Ovary (tissue), 9 donors: ENCODE results near the gene ZNF827. TPM values are rescaled to one million over a fixed set of nuclear protein-coding genes. Genes with fewer than 3 reads are reported as not detected.

Experiments
- DNase-seq, 5 donors: peaks; one replicate each; pipeline ENCODE4 v3.0.0-alpha.2; 2019 to 2020
- H3K27ac ChIP-seq, 2 donors: fragments of 200-600 bp; one replicate each; pipeline versions ENCODE4 v1.5.1 to v1.8.0; 2019 to 2022
- H3K27me3 ChIP-seq: fragments of 200-600 bp; one replicate; pipeline ENCODE4 v1.8.0; 2022
- H3K36me3 ChIP-seq: fragments of 200-600 bp; sonication (generic); one replicate; pipeline ENCODE4 v1.5.1; 2019
- H3K4me1 ChIP-seq: one replicate; pipeline ENCODE4 v1.8.1; 2013; ENCODE audit warnings: mild to moderate bottlenecking, moderate library complexity; ENCODE audit not compliant: insufficient read depth
- H3K4me3 ChIP-seq: fragments of 200-600 bp; sonication (generic); one replicate; pipeline ENCODE4 v1.5.1; 2017
- H3K9me3 ChIP-seq, 2 donors: fragments of 200-600 bp in 1 of 2; sonication (generic) in 1 of 2; one replicate each; pipeline versions ENCODE4 v1.5.1 to v1.8.1; 2013 to 2019; ENCODE audit warnings: mild to moderate bottlenecking in 1 of 2, moderate library complexity in 1 of 2
- CTCF ChIP-seq, 3 donors: fragments of 450-650 bp in 2 of 3; fragments of 200-600 bp in 1 of 3; IDR thresholded peaks; one replicate each; pipeline versions ENCODE4 v1.5.1 to v1.8.0; 2016 to 2022; ENCODE audit warnings: antibody characterized with exemption in 3 of 3, mild to moderate bottlenecking in 1 of 3
- EP300 ChIP-seq: sonication (generic); formaldehyde crosslinking; IDR thresholded peaks from one replicate; pipeline ENCODE4 v1.6.1; 2017; ENCODE audit warnings: antibody characterized with exemption
- POLR2A ChIP-seq: fragments of 450-650 bp; IDR thresholded peaks from one replicate; pipeline ENCODE4 v1.6.1; 2017; ENCODE audit warnings: antibody characterized with exemption, mild to moderate bottlenecking, moderate library complexity
- WGBS, 3 donors: extraction: QIAGEN DNeasy Blood & Tissue Kit in 1 of 3; methylation state at CpG; one replicate each; pipeline versions ENCODE4 v1.1.5 to v1.1.7; 2013 to 2017; 5-methylcytosine and 5-hydroxymethylcytosine counted together
- intact Hi-C, 4 donors: fragments of 100-400 bp; cut with DNase I; formaldehyde crosslinking; loops; one replicate each; pipeline versions ENCODE4 v1.11.0 to v1.15.1; 2022 to 2023
- polyA plus RNA-seq, 2 donors: library from polyadenylated mRNA; stranded (reverse); fragments of 200-250 nt in 1 of 2; fragments of 350-450 nt in 1 of 2; fragmentation: Illumina TruSeq in 1 of 2; extraction: RNeasy Lipid Tissue Mini Kit (QIAGEN cat#74804) in 1 of 2; gene quantifications; one replicate each; pipeline ENCODE4 v1.2.3, GENCODE V29; 2013 to 2014
- total RNA-seq, 7 donors: library from RNA; depleted of rRNA in 2 of 7; stranded (reverse); fragments of >200 nt in 2 of 7; fragmentation: NEBNext Ultra II Directional in 3 of 7; extraction: Animal tissue kit (Norgen Biotek cat#: 25700) in 3 of 7; gene quantifications; one replicate each; pipeline versions ENCODE4 v1.1.0 to v1.2.4, GENCODE V29; 2016 to 2023
- donor health status: DM: no; HTN: no; CAD: no; lungs with moderate emphysema.
- donor health status: DM: no; HTN: no; CAD: no.
- donor health status: Bipolar disorder and iron deficiency.
- donor health status: DM: yes; HTN: yes; CAD: no.
- donor health status: DM: no; HTN: no; CAD: no.
- donor health status: DM: yes; HTN: yes; CAD: no.

Gene ZNF827
- total and polyA plus RNA-seq, 9 donors = 7.8 to 36.0 (median 20.0) TPM

GRCh38 chr4:145935253-145936141 lies 3.1 kb downstream of the ZNF827 start:
- Histone ChIP-seq H3K27me3 (no peaks in the 10 kb centered on the region), H3K4me1 (peaks cover 2% of the 10 kb centered on the region), H3K9me3 (no peaks in the 10 kb centered on the region), H3K27ac (peak overlapping the region in 1 of 2 donors; percentile 95), H3K4me3 (peak overlapping the region; percentile 90), H3K36me3 (no peaks in the 10 kb centered on the region)
- intact Hi-C loops = loop anchor here in 3 of 4 donors (5.0 to 10.0 kb wide), 6 partner anchors 51 to 448 kb away; partner anchors contain the start of gene MMAA (in 1 of the 3)
- TF ChIP-seq POLR2A = no peak
- WGBS, 3 donors = 4 to 7% (median 6%) methylated on average over 18 of the region's 18 CpGs
- peak; percentile 66 to 84 (median 77) for DNase-seq

- H3K9me3 ChIP-seq = no peaks in the 10 kb centered on the region
- H3K4me1 ChIP-seq = peaks cover 5% of the 10 kb centered on the region
- intact Hi-C loops = loop anchor here in 3 of 4 donors (5.0 to 10.0 kb wide), 6 partner anchors 50 to 447 kb away; partner anchors contain the start of gene MMAA (in 1 of the 3)
- TF ChIP-seq EP300 (no peak), POLR2A (no peak), CTCF (IDR thresholded peaks at IDR 0.05) (no peak)
- H3K36me3 ChIP-seq = no peaks in the 10 kb centered on the region
- no peak for DNase-seq
- H3K27ac ChIP-seq = peak overlapping the region in 1 of 2 donors; percentile 95
- H3K27me3 ChIP-seq = no peaks in the 10 kb centered on the region
- 66 to 78% (median 73%) methylated on average over 3 of the region's 3 CpGs for WGBS, 3 donors
- no peak overlapping the region for H3K4me3 ChIP-seq
Measured at GRCh38 chr4:145934434-145935047, 4.1 kb downstream of the ZNF827 start.

- Histone ChIP-seq H3K36me3 (no peaks in the 10 kb centered on the region), H3K4me3 (no peak overlapping the region), H3K27ac (no peak overlapping the region), H3K27me3 (no peaks in the 10 kb centered on the region), H3K9me3 (no peaks in the 10 kb centered on the region), H3K4me1 (peaks cover 5% of the 10 kb centered on the region)
- TF ChIP-seq EP300 (no peak), POLR2A (no peak), CTCF (IDR thresholded peaks at IDR 0.05) (no peak)
- intact Hi-C loops = loop anchor here in 2 of 4 donors (10.0 kb wide), 2 partner anchors 48 to 198 kb away; no protein-coding TSS in a partner anchor
- WGBS, 3 donors = 41 to 47% (median 45%) methylated on average over 2 of the region's 2 CpGs
- no peak for DNase-seq
Measured at GRCh38 chr4:145933134-145933533, 5.5 kb downstream of the ZNF827 start.

- H3K27ac ChIP-seq = no peak overlapping the region
- no peak for DNase-seq
- no peaks in the 10 kb centered on the region for H3K36me3 ChIP-seq
- intact Hi-C loops = loop anchor here in 2 of 4 donors (10.0 kb wide), 2 partner anchors 47 to 197 kb away; no protein-coding TSS in a partner anchor
- peaks cover 5% of the 10 kb centered on the region for H3K4me1 ChIP-seq
- no peaks in the 10 kb centered on the region for H3K27me3 ChIP-seq
- 92 to 97% (median 96%) methylated on average over 2 of the region's 2 CpGs for WGBS, 3 donors
- H3K4me3 ChIP-seq = no peak overlapping the region
- H3K9me3 ChIP-seq = no peaks in the 10 kb centered on the region
- no peak for TF ChIP-seq POLR2A
- no peak for TF ChIP-seq CTCF (IDR thresholded peaks at IDR 0.05)
- no peak for TF ChIP-seq EP300
Measured at GRCh38 chr4:145931403-145931802, 7.2 kb downstream of the ZNF827 start.
